ENCODE data around the gene MAGI1. TPM values are rescaled to one million over a fixed set of nuclear protein-coding genes. Genes with fewer than 3 reads are reported as not detected.

Gene MAGI1
- total RNA-seq, result 5.3 and 7.5 TPM in 2 replicates

DNA sequence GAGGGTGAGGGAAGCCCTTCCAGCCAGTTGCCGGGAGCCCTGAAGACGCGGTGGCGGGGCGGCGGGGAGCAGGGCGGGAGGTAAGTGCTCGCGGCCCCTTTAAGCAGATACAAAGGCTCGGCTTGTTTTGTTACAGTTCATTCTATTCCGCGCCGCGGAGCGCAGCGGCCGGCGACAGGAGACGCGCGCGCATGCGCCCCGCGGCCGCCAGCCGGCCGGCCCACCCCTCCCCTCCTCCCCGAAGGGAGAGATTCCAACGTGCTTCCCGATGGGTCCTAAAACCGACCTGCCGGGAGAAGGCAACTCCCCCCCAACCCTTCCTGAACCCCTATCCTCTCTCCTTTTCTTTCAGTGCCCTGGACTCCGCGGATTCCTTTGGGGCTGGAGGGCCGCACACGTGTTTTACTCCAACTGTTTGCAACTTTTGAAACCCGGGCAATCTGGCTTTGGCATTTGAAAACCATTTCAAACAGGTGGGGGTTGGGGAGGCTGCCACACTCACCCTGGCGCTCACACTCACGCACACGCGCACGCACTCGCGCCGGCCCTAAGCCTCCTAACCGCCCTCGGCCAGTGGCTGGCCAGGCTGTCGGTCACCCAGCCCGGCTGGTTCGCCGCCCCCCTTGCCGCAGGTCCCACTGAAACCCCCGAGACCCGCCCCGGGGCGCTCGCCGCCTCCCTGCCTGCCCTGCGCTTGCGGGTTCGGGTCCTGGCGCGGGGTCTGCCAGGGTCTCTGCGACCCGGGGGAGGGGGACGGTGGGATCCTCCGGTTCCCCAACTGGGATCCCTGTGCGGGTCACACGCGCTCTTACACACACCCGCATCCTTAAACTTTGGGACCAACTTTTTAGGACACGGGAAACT, at the start of gene MAGI1:
MAGI1 (minus strand) TSS at position 193 of the 864 bp plus-strand sequence. CDS start 610 bp downstream, outside the sequence.

Other genes with a start within 250 kb of the MAGI1 start
- 42.2 and 44.1 TPM in 2 replicates for gene SLC25A26, start 182.1 kb upstream of the MAGI1 start, total RNA-seq

All from tracheal epithelial cell (primary cell).